Measurements from ENCODE around the gene PRDM16. TPM values are rescaled to one million over a fixed set of nuclear protein-coding genes. Genes with fewer than 3 reads are reported as not detected.

The PRDM16 gene
- total RNA-seq, 1 experiment from 2014 or later, result 0.04 TPM

DNA sequence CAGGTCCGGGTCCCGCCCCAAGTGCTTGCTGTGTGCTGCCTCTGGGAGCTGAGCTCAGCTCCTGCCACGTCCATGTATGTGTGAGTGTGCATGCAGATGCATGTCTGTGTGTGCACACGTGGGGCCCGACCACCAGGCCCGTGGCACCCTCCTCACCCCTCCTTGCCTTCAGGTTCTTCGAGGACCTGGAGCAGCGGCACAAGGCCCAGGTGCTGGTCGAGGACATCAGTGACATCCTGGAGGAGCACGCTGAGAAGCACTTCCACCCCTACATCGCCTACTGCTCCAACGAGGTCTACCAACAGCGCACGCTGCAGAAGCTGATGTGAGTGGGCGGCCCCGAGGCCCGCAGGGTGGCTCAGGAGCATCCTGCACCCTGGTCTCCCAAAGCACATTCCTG is 403.9 kb downstream of the PRDM16 start:
- no peak overlapping the region for H3K4me3 ChIP-seq (ENCODE audit: low read length)
- H3K9ac ChIP-seq (ENCODE audit: low read length), result no peak overlapping the region
- intact Hi-C loops (cut with micrococcal nuclease), result no loop called here
- no peak for ATAC-seq
- no TSS peak for BruUV-seq (replicated peaks)
- no peaks in the 10 kb centered on the region; the same call in 1 of the 2 replicates for H3K36me3 ChIP-seq (ENCODE audit: low read depth, low read length)
- no peaks in the 10 kb centered on the region; the same call in 1 of the 2 replicates for H3K4me1 ChIP-seq (ENCODE audit: insufficient read depth, low read length)
- ChIA-PET POLR2A (ENCODE audit: unreplicated experiment) (no interaction called here), CTCF (interaction anchor here (2.1 kb wide), 1 partner anchor 20 kb away, joined by 15 read pairs; no protein-coding TSS in a partner anchor)
- H3K9me2 ChIP-seq (replicated peaks; ENCODE audit: low read length), result no peaks in the 10 kb centered on the region
- no peak for TF ChIP-seq EZH2phosphoT487 (IDR thresholded peaks at IDR 0.05; ENCODE audit: borderline replicate concordance, low read length)
- no peak for TF ChIP-seq EZH2 (IDR thresholded peaks at IDR 0.05; ENCODE audit: low read length, unreplicated experiment)
- TF ChIP-seq, protein P1, sequence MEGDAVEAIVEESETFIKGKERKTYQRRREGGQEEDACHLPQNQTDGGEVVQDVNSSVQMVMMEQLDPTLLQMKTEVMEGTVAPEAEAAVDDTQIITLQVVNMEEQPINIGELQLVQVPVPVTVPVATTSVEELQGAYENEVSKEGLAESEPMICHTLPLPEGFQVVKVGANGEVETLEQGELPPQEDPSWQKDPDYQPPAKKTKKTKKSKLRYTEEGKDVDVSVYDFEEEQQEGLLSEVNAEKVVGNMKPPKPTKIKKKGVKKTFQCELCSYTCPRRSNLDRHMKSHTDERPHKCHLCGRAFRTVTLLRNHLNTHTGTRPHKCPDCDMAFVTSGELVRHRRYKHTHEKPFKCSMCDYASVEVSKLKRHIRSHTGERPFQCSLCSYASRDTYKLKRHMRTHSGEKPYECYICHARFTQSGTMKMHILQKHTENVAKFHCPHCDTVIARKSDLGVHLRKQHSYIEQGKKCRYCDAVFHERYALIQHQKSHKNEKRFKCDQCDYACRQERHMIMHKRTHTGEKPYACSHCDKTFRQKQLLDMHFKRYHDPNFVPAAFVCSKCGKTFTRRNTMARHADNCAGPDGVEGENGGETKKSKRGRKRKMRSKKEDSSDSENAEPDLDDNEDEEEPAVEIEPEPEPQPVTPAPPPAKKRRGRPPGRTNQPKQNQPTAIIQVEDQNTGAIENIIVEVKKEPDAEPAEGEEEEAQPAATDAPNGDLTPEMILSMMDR (conservative IDR thresholded peaks at IDR 0.05; ENCODE audit: low read depth, low read length), result no peak
- no peaks in the 10 kb centered on the region for H3K9me3 ChIP-seq (ENCODE audit: low read length)
- no peaks in the 10 kb centered on the region for H3K27me3 ChIP-seq (ENCODE audit: low read length)
- H2AFZ ChIP-seq (ENCODE audit: low read length), result no peak overlapping the region
- no peaks in the 10 kb centered on the region for H3F3A ChIP-seq (ENCODE audit: low read length, unreplicated experiment)
- no peak overlapping the region for H3K4me2 ChIP-seq (ENCODE audit: low read length)
- no peaks in the 10 kb centered on the region for H4K20me1 ChIP-seq (ENCODE audit: low read length)
- no peaks in the 10 kb centered on the region for H3K79me2 ChIP-seq (ENCODE audit: low read length)
- no peak for DNase-seq
- no peak overlapping the region for H3K27ac ChIP-seq (ENCODE audit: low read length)

DNA sequence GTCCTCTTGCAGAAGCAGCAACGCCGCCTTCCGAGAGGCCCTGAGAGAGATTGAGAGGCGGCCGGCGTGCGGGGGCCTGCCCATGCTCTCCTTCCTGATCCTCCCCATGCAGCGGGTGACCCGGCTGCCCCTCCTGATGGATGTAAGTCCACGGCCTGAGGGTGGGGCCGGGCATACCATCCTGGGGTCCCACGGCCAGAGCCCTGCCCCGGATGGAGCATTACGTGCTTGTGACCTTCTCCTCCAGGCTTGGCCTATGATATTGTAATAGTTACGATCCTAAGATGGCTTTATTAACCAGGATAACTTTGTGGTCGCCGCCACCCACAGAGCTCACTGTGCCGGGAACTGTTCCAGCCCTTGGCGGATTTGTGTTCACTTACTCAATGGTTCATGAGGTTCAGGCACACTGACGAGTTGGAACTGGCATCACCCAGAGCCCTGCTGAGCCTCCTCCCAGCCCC is 404.4 kb downstream of the PRDM16 start:
- H2AFZ ChIP-seq (ENCODE audit: low read length), result no peak overlapping the region
- no peaks in the 10 kb centered on the region for H3F3A ChIP-seq (ENCODE audit: low read length, unreplicated experiment)
- H3K27ac ChIP-seq (ENCODE audit: low read length), result no peak overlapping the region
- H3K79me2 ChIP-seq (ENCODE audit: low read length), result no peaks in the 10 kb centered on the region
- no peak for TF ChIP-seq EZH2 (IDR thresholded peaks at IDR 0.05; ENCODE audit: low read length, unreplicated experiment)
- no peak for TF ChIP-seq EZH2phosphoT487 (IDR thresholded peaks at IDR 0.05; ENCODE audit: borderline replicate concordance, low read length)
- TF ChIP-seq, protein P1 (conservative IDR thresholded peaks at IDR 0.05; ENCODE audit: low read depth, low read length), result no peak
- no peak overlapping the region for H3K4me3 ChIP-seq (ENCODE audit: low read length)
- CTCF ChIA-PET, result interaction anchor here (1.1 kb wide), 1 partner anchor 20 kb away, joined by 3 read pairs; no protein-coding TSS in a partner anchor
- no peaks in the 10 kb centered on the region; the same call in 1 of the 2 replicates for H3K4me1 ChIP-seq (ENCODE audit: insufficient read depth, low read length)
- ATAC-seq, result no peak
- POLR2A ChIA-PET (ENCODE audit: unreplicated experiment), result no interaction called here
- intact Hi-C loops (cut with micrococcal nuclease), result no loop called here
- no peaks in the 10 kb centered on the region for H3K27me3 ChIP-seq (ENCODE audit: low read length)
- no peaks in the 10 kb centered on the region; the same call in 1 of the 2 replicates for H3K36me3 ChIP-seq (ENCODE audit: low read depth, low read length)
- H3K4me2 ChIP-seq (ENCODE audit: low read length), result no peak overlapping the region
- BruUV-seq (replicated peaks), result no TSS peak
- H3K9me3 ChIP-seq (ENCODE audit: low read length), result no peaks in the 10 kb centered on the region
- DNase-seq, result no peak
- H3K9me2 ChIP-seq (replicated peaks; ENCODE audit: low read length), result no peaks in the 10 kb centered on the region
- H3K9ac ChIP-seq (ENCODE audit: low read length), result no peak overlapping the region
- H4K20me1 ChIP-seq (ENCODE audit: low read length), result no peaks in the 10 kb centered on the region

DNA sequence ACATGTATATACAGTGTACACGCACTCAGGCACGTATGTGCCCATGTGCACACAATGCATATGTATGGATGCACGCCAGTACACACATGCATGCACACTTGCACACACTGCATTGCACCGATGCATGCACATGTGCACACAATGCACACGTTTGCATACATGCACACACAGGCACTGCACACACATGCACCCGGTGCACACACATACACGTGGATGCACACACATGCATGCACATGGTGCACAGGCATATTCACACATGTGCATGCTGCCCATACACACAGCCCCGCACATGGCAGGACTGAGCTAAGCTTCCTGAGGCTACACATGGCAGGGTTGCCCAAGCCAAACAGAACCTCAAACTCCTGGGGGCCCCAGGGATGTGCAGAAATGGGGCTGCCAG is 405.0 kb downstream of the PRDM16 start:
- intact Hi-C loops (cut with micrococcal nuclease), result no loop called here
- Histone ChIP-seq H3K27ac (ENCODE audit: low read length) (no peak overlapping the region), H2AFZ (ENCODE audit: low read length) (no peak overlapping the region), H3K36me3 (ENCODE audit: low read depth, low read length) (no peaks in the 10 kb centered on the region; the same call in 1 of the 2 replicates), H3K4me2 (ENCODE audit: low read length) (no peak overlapping the region), H3K79me2 (ENCODE audit: low read length) (no peaks in the 10 kb centered on the region), H3K9me2 (replicated peaks; ENCODE audit: low read length) (no peaks in the 10 kb centered on the region), H3F3A (ENCODE audit: low read length, unreplicated experiment) (no peaks in the 10 kb centered on the region), H3K4me1 (ENCODE audit: insufficient read depth, low read length) (no peaks in the 10 kb centered on the region; the same call in 1 of the 2 replicates), H3K9ac (ENCODE audit: low read length) (no peak overlapping the region), H3K4me3 (ENCODE audit: low read length) (no peak overlapping the region), H4K20me1 (ENCODE audit: low read length) (no peaks in the 10 kb centered on the region), H3K27me3 (ENCODE audit: low read length) (no peaks in the 10 kb centered on the region), H3K9me3 (ENCODE audit: low read length) (no peaks in the 10 kb centered on the region)
- TF ChIP-seq, protein P1 (conservative IDR thresholded peaks at IDR 0.05; ENCODE audit: low read depth, low read length), result no peak
- DNase-seq, result no peak
- ChIA-PET CTCF (interaction anchor here (1.1 kb wide), 1 partner anchor 21 kb away, joined by 3 read pairs; no protein-coding TSS in a partner anchor), POLR2A (ENCODE audit: unreplicated experiment) (no interaction called here)
- no peak for ATAC-seq
- no TSS peak for BruUV-seq (replicated peaks)
